DMS53 treated with DMSO at 0.1 percent for 48 hours (cell line): ENCODE results near the gene HACL1.
"Not testable (repeated sequence)": the region's sequence is repeated elsewhere in the genome, so short reads cannot be mapped to it uniquely, and the experiment has no call there.

Source experiments
- DNase-seq: peaks from one replicate; lab custom pipeline; 2025; ENCODE audit not compliant: unreplicated experiment; lab: John Stamatoyannopoulos, UW

Gene HACL1

GRCh38 chr3:15630646-15631350 lies 29.4 kb upstream of the HACL1 start:
- no peak for DNase-seq

DNA sequence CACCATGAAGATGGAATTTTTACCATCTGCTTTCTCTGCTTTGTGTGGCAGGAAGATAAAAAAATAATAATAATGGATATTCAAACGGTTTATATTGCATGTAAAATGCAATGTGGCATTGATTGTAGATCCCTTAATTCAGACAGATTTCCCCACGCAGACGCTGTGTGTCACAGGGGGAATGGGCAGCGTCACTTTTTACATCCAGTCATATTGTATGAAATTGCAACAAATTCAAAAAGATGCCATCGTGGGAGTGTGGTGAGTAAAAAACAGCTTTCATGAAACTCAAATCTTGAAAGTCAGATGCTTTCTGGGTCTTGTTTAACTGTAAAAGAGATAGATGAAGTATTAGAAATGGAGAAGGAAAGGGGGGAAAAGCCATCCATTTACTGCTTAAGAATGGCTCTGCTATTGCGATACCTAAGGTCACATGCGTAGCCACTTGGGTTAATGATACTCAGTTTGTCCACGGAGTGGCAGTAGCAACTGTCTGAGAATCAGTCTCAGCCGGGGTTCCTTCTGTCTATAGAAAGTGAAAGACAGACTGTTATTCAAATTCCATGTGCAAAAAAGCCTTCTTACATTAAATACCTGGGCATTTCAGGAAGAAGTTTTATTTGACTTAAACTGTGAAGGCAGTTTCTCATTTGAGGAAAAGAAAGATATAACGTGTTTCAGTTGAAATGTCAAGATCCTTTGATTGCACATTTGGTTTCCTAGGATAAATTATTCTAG lies 28.7 kb upstream of the HACL1 start:
- peak; percentile 29 for DNase-seq

- no peak for DNase-seq
Observed at GRCh38 chr3:15628967-15629366, 27.6 kb upstream of the HACL1 start.

GRCh38 chr3:15623535-15624440 lies 22.4 kb upstream of the HACL1 start:
- no peak for DNase-seq

- DNase-seq: not testable (repeated sequence)
Observed at GRCh38 chr3:15619659-15620464, 18.5 kb upstream of the HACL1 start.

GRCh38 chr3:15616053-15616452 lies 14.7 kb upstream of the HACL1 start:
- no peak for DNase-seq

DNA sequence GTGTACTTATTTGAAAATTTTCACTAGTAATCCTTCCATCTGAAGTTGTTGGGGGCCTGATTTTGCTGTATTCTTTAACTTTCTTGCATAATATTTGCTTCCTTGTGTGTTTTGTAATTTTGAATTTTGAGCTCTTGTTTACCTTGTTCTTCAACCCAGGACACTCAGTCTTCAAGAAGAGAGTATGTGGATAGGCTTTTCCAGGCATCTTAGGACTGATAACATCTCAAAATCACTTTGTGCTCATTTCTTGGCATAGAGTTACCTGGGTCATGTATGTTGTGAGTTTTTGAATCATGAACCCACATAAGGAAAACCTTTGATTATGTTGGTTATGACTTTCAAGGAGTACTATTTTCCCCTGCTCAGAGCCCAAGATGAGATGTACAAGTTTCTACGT lies 13.6 kb upstream of the HACL1 start:
- no peak for DNase-seq

- DNase-seq: no peak
Observed at GRCh38 chr3:15612001-15612400, 10.6 kb upstream of the HACL1 start.

- no peak for DNase-seq
Observed at GRCh38 chr3:15611018-15611417, 9.6 kb upstream of the HACL1 start.

- no peak for DNase-seq
Observed at GRCh38 chr3:15610082-15610759, 8.9 kb upstream of the HACL1 start.

DNA sequence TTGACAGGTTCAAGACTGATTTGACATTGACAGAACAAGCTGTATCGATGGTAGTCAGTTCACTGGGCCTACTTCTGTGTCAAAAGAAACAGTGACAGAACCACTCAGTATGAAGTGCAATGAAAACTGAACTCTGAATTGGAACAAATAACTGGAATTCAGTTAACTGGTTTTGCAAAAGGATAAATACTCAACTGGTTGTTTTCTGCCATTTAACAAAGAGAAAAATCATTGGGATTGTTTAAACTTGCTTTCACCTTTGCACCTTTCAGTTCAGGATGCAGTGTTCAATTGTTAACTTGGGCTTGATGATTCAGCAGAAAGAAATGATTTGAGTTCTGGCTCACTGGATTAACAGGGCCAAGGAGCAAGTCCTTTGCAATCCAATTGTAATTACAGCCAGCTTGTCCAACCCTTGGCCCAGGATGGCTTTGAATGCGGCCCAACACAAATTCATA lies 5.1 kb upstream of the HACL1 start:
- no peak for DNase-seq

DNA sequence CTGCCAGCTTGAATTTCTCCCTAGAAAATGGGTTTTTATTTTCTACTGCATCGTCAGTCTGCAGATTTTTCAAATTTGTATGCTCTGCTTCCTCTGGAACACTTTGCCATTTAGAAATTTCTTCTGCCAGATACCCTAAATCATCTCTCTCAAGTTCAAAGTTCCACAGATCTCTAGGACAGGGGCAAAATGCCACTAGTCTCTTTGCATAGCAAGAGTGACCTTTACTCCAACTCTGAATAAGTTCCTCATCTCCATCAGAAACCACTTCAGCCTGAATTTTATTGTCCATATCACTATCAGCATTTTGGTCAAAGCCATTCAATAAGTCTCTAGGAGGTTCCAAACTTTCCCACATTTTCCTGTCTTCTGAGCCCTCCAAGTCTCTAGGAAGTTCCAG lies 3.2 kb upstream of the HACL1 start:
- not testable (repeated sequence) for DNase-seq

DNA sequence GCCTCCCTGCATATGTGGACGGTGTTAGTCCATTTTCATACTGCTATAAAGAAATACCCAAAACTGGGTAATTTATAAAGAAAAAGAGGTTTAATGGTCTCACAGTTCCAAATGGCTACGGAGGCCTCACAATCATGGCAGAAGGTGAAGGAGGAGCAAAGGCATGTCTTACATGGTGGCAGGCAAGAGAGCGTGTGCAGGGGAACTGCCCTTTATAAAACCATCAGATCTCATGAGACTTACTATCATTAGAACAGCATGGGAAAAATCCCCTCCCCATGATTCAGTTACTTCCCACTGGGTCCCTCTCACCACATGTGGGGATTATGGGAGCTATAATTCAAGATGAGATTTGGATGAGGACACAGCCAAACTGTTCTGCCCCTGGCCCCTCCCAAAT lies 1.4 kb upstream of the HACL1 start:
- not testable (repeated sequence) for DNase-seq

DNA sequence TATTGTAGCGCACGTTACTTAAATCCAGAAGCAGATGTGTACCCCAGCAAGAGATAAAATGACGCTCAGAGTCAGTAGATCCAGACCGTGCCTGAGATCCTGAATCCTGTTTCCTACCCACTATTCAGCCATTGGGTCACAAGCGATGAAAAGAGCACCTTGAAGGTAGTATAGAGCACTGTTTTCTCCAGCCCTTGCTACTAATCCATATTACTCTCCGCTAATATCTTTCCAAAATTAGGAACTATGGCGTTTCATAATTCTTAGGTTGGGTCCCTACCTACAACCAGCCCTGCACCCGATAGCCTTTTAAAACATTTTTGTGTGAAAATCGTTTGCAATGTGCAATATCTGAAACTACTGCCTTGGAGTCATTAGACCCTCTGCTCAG lies 772 bp upstream of the HACL1 start:
- DNase-seq: no peak

DNA sequence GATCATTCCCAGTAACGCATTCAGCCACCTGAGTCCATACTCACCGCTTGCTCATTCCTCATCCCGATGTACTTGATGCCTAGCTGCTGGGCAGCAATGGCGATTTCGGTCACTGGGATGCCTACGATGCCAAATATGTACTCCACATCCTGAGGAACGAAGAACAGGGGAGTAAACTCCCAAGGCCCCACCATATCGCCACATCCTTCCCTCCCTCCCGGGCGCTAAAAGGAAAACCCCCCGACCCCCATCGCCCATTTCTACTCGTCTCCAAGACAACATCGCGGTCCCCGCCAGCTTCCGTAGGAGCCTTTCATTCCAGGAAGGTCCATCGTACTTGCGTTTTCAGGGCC lies 347 bp downstream of the HACL1 start:
- no peak for DNase-seq

GRCh38 chr3:15595955-15596354 lies 5.4 kb downstream of the HACL1 start:
- DNase-seq: no peak

DNA sequence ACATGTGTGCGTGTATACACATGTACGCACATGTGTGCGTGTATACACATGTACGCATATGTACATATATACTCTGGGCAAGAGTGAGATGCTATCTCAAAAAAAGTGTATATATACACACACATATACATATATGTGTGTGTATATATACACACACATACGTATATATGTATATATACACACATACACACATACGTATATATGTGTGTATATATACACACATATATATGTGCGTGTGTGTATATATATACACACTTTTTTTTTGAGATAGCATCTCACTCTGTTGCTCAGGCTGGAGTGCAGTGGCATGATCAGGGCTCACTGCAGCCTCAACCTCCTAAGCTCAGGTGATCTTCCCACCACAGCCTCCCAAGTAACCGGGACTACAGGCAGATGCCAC lies 8.4 kb downstream of the HACL1 start:
- DNase-seq: no peak

DNA sequence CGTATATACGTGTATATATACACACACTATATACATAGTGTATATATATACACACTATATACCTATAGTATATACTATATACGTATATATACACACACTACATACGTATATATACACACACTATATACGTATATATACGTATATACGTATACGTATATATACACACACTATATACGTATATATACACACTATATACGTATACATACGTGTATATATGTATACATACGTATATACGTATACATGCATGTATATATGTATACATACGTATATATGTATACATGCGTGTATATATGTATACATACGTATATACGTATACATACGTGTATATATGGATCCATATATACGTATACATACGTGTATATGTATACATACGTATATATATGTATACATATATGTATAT lies 9.4 kb downstream of the HACL1 start:
- DNase-seq: no peak

GRCh38 chr3:15591242-15591641 lies 10.1 kb downstream of the HACL1 start:
- DNase-seq: no peak

DNA sequence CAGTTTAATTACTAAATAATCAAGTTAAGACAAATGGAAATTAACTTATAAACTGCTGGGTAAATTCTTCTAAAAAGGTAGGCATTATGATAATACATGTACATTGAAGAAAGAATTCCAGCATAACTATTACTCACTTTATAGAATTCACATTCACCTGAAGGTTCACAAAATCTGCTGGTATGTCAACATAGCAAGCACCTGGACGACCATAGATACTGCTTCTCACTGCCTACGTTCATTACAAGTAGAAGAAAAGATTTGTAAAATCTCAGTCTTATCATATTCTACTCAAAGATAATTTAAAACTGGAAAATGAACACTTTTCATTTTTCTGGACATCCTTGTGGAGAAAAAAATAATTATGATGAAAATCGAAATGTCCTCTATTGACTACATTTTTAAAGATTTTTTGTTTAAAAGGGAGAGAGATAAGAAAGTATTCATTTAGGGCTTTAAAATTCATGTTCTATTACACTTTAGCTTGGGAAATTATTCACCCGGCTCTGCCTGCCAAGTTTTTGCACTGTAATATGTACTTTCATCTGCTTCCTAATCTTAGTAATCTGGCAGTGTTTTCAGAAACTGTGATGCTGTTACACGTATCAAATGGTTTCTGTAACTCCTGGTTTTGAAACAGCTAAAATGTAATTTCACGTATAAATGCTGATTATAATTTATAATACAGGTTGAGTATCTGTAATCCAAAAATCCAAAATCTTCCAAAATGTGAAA lies 16.1 kb downstream of the HACL1 start:
- DNase-seq: no peak
